ENCODE data around the gene PRLH.

PRLH gene, protein sequence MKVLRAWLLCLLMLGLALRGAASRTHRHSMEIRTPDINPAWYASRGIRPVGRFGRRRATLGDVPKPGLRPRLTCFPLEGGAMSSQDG
- total RNA-seq: 0 reads per million in 4 donors

DNA sequence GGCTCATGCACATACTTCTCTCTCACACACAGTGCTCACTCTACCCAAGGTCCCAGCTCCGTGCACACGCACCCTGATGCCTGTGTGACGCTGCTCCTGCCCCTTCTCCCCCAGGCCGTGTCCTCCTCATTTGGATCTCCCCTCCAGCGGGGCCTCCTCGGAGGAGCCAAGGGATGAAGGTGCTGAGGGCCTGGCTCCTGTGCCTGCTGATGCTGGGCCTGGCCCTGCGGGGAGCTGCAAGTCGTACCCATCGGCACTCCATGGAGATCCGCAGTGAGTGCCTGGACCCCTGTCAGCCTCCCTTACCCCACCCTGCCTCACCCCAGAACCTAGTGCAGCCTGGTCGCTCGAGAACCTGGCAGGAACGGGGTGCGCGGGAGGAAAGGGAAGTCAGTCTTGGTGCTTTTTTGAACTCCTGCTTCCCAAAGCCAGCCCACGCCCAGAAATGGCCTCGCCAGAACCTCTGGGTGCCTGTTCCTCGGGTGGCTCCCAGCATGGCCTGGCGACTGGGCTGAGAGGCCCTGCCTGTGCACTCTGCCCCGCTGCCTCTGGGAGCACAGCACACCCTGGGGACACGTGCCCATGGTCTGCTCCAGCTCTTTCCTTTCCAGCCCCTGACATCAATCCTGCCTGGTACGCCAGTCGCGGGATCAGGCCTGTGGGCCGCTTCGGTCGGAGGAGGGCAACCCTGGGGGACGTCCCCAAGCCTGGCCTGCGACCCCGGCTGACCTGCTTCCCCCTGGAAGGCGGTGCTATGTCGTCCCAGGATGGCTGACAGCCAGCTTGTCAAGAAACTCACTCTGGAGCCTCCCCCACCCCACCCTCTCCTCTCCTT, at the start of gene PRLH:
Gene PRLH (plus strand): TSS at position 174 of the 835 bp plus-strand sequence. CDS start 0 bp downstream, at position 174.
- no peak for DNase-seq

DNA sequence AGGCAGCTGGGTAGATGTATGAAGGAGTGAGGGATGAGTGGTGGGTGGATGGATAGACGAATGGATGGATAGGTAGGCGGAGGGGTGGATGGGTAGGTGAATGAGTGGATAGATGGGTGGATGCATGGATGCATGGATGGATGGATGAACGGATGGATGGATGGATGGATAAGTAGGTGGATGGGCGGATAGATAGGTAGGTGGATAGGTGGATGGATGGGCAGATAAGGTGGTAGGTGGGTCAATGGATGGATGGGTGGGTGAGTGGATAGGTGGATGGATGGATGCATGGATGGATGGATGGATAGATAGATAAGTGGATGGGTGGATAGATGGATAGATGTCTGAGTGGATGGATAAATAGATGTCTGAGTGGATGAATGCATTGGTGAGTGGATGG, 49.2 kb upstream of the PRLH start:
- no peak for DNase-seq

DNA sequence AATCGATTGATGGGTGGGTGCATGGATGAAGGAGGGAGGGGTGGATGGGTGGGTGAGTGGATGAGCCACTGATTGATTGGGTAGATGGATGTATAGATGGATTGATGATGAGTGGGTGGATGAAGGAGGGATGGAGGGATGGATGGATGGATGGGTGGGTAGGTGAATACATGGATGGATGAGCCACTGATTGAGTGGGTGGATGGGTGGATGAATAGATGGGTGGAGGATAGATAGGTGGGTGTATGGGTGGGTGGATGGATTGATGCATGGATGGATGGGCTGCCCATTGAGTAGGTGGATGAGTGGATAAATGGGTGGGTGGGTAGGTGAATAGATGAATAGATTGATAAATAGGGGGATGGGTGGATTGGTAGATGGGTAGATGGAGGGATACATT, 48.4 kb upstream of the PRLH start:
- no peak for DNase-seq

DNA sequence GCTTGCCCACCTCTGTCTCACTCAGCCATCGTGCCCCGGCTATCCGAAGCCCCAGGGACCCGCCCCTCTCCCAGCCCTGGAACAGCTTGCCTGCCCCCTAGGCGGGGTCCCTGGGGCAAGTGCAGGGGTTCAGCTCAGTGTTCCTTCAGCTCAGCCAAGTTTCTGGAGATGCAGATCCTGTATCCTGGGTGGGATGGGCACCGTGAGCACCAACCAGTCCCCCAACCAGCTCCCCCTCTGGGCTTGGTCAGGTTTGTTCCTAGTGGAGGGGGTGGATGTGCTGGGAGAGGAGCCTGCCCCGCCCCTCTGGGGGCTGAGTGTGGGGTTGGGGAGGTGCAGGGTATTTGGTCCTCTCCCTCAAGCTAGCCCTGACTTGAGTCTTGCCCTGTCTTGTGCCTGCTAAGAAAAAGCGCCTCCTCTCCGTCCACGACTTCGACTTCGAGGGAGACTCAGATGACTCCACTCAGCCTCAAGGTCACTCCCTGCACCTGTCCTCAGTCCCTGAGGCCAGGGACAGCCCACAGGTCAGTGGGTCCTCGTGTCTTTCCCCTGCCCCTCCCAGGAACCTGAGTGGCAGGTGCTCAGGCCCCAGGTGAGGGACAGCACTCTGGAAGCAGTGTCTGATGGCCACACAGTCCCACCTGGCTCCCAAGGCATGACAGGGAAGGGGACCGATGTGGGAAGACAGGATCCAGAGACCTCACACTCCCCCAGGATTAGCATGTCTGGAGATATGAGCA, 46.7 kb upstream of the PRLH start:
- DNase-seq: no peak

DNA sequence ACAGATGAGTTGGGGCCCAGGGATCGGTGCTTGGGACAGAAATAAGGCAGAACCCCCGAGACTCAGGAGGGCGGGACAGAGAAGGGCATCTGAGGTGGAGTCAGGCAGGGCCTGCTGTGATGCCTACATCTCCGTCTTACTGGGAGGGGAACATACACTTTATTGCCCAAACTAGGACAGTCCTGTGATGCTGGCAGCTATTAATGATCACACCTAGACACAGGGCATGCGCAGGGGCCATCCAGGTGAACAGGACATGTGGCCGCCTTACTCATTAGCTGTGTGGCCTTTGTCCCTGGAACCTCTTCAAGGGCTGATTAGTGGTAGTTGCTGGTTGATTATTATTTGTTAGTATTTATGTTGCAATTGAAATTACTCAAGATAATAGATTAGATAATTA, 46.1 kb upstream of the PRLH start:
- DNase-seq: no peak

DNA sequence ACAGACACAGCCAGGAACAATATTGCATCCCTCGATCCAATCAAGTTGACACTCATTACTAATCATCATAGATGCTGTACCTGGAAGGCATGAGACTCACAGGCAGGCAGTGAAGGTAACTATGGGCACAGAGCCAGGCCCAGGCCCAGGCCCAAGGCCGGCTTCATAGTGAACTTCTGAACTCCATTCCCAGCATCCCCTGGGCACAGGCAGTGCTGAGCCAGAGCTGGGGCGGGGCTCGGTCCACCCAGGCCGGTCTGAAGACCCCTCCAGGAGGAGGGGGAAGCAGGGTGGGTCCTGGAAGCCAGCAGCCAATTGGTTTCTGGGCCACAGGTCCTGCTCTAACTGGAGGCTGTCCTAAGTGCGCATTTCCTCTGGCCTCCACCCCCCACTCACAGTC, 41.7 kb upstream of the PRLH start:
- no peak for DNase-seq

DNA sequence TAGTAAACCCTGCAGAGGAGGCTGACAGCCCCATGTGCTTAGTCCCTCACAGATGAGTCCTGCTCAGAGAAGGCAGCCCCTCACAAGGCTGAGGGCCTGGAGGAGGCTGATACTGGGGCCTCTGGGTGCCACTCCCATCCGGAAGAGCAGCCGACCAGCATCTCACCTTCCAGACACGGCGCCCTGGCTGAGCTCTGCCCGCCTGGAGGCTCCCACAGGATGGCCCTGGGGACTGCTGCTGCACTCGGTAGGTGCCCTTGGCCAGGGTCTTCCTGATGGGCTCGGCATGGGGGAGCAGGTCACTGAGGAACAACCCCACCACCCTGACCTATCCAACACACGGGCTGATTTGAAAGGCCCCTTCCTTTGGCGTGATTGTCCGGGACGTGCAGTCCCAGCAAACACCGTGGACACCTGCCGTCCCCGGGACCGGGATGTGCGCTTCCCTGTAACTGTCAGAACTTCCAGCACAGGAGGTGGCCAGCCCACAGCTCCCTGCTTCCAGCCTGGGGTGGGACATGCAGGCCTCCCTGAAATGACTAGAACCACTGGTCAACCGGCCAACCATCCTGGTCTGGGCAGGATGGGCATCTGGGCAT, 40.7 kb upstream of the PRLH start:
- DNase-seq: no peak

DNA sequence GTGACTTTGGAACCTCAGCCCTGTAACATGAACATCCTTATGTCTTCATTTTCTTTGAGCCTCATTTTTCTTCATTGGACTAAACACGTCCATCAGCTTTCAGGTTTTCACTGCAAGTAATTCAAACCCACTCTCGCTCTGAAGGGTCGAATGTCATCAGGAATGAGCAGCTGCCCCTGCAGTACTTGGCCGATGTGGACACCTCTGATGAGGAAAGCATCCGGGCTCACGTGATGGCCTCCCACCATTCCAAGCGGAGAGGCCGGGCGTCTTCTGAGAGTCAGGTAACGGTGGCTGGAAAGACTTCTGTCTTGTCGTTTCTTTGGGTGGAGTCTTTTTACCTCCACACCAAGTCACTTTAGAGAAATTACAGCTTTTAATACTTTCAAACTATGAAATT, 39.1 kb upstream of the PRLH start:
- no peak for DNase-seq

DNA sequence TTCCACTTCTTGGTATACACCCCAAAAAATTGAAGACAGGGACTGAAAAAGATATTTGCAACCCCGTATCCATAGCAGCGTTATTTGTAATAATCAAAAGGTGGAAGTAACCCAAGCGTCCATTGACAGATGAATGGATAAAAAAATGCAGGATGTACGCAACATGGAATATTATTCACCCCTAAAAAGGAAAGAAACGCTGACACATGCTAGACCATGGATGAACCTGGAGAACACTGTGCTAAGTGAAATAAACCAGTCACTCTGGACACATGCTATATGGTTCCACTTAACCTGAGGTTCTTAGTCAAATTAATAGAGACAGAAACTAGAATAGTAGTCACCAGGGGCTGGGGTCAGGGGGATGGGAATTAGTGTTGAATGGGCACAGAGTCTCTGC, 38.6 kb upstream of the PRLH start:
- no peak for DNase-seq

DNA sequence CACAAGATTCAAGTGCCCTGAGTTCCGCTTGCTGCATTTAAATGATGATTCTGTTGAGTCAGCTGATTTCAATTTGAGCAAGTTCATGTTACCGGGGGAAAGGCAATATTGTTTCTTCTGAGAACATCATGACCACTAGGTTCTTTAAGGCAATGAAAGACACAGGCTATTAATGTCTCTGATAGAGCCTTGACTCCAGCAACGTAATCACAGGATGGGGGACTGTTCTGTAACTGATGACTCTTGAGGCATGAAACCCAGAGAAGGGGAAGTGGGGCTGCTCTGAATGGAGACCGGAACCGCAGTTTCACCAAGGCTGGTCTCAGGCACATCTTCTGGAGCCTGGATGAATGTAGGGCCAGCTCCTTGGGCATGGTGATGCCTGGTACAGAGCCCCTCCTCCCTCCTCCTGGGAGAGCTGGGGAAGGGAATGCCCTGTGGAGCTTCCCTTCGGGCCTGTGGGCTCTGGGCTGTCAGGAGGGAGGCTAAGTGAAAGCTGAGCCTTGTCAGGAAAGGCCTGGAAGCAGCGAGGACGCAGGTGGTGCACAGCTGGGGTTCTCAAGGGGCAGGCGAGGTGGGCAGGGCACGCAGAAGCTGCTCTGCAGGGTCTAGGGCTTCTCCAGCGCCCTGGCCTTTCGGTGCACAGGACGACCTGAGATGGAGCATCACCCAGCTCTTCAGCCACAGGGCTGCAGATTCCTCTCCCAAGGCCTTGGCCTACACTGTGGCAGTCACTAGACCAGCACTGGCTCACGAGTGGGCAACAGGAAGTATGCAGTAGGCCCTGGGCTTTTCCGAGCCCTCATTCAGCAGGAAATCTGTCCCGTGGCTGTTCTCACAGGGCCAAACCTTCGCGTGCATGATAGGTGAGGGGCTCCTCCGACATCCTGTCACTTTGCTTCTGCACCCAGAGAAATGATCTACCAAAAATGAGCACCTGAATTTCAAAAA, 36.6 kb upstream of the PRLH start:
- DNase-seq: no peak

DNA sequence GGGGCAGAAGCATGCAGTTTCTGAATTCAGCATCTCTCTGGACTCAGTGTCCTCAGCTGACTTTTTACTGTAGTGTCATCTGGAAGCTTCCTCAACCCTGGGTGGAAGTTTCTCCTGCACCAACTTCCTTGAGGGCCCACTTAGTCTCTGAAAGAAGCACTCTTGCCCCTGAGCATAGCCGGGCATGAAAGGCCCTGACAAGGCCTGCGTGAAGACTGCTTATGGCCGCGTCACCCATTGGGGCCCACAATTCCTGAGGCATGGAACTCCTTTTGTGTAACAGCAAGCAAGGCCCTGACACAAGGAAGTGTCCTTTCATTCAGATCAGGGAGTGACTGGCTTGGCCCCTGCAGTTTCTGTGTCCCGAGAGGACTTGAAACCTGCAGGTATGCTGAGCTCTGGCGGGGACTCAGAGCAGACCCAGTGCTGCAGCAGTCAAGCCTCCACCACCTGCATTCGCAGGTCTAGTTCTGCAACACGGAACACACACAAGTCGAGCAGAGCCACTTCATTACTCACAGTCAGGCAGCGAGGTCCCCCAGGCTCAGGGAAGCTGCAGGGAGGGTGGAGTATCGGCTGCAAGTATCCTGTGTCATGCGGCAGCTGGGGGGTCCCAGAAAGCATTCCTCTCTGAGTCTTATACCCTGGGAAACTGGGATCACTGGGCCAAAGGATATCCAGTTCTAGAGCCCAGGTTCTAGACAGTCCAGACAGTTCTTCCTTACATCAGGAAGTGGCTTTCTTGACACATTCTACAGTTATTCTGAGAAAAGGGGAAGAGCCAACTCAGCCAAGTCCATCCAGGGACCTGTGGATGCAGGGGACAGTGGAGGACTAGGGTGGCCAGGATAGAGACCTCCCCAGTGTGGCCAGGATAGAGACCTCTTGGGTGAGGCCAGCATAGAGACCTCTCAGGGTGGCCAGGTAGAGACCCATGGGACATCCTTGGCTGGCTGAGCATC, 35.6 kb upstream of the PRLH start:
- no peak for DNase-seq

DNA sequence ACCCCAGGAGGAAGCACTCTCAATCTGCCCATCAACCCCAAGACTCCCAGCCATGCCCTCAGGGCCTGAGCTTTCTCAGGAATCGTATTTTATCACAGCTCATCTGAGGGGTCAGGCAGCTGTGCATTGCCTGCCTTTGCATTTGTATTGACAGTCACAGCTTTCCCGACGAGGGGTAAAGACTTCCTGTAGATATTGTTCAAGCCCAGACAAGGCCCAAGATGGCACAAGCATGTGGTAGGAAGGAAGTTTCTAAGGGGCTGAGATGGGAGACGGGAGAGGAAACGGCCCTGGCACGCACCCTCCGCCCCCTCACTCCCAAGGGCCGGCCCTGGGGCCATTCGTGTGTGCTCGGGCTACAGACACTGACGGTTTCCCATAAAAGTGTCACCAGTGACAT, 34.2 kb upstream of the PRLH start:
- DNase-seq: no peak

DNA sequence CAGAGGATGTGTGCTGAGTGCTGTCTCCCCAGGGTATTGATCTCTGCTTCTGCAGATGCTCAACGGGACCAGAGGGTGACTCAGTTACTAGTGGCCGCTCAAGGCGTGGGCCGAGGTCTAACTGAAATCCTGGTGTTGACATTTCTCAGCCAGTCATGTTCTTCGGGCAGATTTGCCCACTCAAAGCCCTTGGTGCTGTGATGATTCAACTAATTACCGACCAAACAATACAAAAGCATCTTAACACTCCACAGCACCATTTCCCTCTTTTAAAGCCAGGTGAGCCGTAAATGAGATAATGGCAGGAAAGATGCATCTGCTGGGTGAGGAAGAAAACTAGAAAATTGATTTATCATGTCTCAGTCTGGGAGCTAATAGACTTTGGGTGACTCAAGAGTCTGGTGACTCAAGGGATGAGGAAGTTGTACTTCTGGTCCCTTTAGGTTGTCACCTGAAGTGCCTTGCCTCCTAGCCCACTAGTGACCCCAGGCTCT, 32.7 kb upstream of the PRLH start:
- DNase-seq: no peak

DNA sequence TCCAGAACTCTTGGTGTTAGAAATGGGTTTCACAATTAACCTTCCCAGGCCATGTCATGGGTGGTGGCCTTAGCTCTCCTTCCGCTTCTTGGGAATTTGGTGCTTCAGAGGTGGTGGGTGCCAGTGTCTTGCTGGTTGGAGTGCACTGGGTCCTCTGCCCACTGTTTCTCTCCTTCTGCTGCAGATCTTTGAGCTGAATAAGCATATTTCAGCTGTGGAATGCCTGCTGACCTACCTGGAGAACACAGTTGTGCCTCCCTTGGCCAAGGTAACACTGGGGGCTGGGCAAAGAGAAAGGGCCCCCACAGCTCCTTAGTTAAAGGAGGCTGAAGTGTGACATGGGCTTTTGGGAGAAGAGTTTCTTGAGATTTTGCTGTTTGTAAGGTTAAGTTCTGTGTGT, 32.0 kb upstream of the PRLH start:
- no peak for DNase-seq

DNA sequence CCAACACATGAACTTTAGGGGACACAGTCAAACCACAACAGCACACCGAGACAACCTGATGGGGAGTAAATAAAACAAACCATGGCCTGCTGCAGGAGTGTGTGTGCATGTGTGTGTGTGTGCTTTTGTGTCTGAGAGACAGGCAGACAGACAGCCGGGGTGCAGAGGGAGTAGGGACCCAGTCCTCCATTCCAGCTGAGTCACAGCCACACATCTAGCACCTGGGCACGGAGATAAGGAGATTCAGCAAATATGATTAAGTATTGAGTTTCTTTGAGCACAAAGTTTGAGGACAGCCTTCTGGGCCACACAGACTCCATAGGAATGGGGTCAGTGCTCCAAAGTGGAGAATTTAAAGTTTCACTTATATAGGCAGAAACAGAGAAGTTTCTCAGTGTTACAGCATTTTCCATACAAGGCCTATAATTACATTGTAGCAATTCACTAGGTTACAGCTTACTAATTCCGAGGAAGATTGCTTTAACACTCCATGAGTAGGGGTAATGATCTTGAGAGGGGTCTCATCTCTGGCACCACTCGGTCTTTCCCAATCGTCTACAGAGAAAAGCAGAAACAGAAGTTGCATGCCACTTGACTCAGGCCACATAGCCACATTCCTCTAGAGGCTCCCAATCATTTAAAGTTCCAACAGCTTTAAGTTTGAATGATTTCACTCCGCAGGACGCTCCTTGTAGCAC, 30.8 kb upstream of the PRLH start:
- DNase-seq: no peak

DNA sequence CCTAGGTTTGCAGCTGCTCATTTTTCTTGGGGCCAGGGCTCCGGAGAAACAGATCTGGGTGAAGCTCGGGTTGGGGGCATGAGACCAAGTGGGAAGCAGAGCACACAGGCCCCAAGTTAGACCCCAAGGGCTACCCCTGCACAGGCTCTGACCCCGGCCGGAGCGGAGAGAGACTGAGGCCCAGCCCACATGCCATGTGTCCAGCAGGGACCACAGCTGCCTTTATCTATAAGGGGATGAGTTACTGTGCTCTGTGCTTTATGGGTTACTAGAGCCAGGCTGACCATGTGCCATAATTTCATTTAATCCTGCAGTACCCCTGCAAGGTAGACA, 30.3 kb upstream of the PRLH start:
- DNase-seq: no peak

DNA sequence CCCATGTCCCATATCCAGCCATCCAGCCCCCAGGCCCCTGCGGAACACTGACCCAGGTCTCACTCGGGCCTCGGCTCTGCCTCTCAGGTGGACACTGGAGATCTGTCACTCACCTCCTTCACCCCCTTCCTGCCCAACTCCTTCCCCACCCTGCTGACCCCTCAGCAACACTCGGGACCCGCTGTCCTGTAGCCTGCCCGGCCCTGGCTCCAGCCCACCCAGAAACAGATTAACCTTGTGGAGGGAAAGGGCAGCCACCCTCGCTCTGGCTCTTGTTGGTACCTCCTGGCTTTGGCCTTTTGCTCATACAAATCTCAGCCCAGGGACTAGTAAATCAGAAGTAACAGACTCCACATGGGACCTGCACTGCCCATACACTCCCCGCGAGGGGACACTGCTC, 29.8 kb upstream of the PRLH start:
- DNase-seq: no peak

DNA sequence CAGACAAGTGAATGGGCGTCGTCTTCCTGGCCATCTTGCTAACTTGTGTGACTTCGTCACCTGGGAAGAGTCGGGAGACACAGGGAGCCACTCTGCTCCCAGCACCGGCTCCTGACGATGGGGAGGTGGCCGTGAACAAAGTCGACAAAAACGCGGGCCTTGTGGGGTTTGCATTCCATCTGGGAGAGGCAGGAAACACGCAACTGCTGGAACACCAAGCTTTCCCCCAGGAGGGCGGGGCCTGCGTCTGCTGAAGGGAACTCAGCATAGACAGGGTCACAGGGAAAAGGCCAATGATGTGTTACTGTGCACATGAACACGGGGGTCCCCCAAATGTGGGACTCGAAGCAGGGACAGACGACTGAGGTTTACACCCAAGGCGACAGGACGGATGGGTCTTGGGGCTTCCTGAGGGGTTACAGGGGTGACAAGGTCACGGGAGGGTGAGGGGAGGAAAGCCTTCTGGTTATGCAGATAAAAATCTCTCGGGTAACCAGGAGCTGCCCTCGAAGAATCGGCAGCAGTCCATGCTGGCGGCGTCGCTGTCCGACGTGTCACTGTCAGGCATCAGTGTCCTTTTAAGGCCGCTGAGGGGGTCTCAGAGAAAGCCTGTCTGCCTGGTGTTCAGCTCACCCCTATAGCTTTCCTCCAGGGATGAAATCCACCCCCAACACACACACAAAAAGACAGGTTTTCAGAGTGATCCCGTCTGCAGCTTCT, 28.2 kb upstream of the PRLH start:
- no peak for DNase-seq

DNA sequence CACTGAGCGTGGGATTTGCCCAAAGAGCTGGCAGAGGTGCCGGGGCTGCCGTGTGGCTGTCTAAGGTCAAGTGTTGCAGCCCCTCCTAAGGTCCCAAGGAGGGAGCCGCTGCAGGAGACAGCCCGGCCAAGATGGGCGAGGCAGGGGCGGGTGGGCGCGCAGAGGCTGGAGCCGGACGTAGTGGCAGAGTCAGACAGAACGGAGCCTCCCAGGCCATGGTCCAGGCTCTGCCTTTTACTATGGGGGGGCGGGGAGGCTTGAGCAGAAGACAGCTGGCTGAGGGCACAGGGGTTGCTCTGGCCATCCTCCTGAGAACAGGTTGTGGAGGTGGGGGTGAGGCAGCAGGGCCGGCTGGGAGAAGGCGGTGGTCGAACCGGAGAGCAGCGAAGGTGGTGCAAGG, 27.5 kb upstream of the PRLH start:
- DNase-seq: no peak

DNA sequence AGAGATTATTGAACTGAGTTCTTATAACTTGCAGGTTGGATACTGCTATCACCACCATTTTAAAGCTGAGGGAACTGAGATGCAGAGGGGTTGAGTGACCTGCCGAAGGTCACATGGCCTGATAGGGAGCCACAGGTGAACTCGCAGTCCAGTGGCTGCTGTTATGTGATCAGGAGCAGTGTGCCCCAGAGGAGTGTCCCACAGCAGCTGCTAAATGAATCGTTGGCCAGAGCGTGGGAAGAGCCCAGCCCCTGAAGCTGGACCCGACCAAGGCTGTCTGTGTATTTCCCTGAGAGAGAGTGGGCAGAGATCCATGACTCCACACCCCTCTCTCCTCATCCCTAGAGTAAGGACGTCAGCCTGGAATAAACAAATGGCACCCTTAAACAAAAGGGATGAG, 26.7 kb upstream of the PRLH start:
- DNase-seq: no peak
